PC-3 (cell line): ENCODE data around the gene SAPCD2.

Source experiments
- EZH2 ChIP-seq: fragments of 300-600 bp; sonication (generic); IDR thresholded peaks from one replicate; pipeline ENCODE4 v1.6.1; 2017; ENCODE audit warnings: antibody characterized with exemption, mild to moderate bottlenecking, low read length; ENCODE audit not compliant: unreplicated experiment
- EZH2phosphoT487 ChIP-seq: fragments of 300-600 bp; sonication (generic); IDR thresholded peaks from 2 replicates; pipeline ENCODE4 v1.6.1; 2018; ENCODE audit warnings: mild to moderate bottlenecking, antibody characterized with exemption, low read length, borderline replicate concordance
- TF ChIP-seq, protein P1 (sequence below): fragments of 300-600 bp; sonication (generic); conservative IDR thresholded peaks from 2 replicates; pipeline ENCODE4 v1.5.1; 2017; ENCODE audit warnings: antibody characterized with exemption, low read depth, mild to moderate bottlenecking, low read length

DNA sequence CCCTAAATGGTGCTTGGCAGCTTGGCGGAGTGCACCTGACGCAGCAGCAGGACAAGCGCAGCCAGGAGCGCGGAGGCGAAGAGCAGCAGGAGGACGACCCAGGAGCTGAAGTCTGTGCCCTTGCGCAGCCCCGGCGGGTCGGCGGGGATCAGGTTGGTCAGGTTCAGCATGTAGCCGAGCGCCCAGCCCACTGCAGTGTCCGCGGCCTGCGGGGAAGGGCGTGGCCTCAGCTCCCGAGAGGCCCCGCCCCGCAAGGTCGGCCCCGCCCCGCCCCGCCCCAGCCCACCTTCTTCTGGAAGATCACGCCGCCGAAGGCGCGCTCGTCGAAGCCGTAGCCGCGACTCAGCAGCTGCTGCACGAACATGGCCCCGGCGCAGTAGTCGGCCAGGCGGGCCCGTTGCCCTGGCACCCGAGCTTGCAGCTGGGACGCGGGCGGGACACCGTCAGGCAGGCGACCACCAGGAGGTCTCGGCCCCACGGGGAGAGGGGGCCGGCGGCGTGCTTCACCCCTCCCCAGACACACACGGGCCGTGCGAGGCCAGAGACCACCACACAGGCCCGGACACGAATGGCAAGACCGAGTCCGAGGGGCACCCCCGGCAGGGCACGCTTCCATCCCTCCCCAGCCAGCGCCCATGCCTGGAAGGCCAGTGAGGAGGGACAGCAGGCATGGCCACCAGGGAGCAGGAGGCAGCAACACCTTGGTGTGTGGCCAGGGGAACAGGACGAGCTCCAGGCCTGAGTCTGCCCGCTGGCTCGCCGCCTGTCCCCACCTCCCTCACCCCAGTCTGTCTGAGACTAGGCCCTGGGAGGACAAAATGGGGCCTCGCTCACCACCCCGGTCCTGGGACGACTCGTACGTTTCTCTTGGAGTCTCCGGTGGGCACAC lies 21.5 kb downstream of the SAPCD2 start:
- TF ChIP-seq EZH2 (no peak), EZH2phosphoT487 (no peak)
- TF ChIP-seq, protein P1, sequence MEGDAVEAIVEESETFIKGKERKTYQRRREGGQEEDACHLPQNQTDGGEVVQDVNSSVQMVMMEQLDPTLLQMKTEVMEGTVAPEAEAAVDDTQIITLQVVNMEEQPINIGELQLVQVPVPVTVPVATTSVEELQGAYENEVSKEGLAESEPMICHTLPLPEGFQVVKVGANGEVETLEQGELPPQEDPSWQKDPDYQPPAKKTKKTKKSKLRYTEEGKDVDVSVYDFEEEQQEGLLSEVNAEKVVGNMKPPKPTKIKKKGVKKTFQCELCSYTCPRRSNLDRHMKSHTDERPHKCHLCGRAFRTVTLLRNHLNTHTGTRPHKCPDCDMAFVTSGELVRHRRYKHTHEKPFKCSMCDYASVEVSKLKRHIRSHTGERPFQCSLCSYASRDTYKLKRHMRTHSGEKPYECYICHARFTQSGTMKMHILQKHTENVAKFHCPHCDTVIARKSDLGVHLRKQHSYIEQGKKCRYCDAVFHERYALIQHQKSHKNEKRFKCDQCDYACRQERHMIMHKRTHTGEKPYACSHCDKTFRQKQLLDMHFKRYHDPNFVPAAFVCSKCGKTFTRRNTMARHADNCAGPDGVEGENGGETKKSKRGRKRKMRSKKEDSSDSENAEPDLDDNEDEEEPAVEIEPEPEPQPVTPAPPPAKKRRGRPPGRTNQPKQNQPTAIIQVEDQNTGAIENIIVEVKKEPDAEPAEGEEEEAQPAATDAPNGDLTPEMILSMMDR, result no peak
